Measurements from ENCODE around the gene SYAP1.
A peak's percentile ranks its signal among the peaks of the same experiment; 100 is the strongest.

SYAP1 gene, protein sequence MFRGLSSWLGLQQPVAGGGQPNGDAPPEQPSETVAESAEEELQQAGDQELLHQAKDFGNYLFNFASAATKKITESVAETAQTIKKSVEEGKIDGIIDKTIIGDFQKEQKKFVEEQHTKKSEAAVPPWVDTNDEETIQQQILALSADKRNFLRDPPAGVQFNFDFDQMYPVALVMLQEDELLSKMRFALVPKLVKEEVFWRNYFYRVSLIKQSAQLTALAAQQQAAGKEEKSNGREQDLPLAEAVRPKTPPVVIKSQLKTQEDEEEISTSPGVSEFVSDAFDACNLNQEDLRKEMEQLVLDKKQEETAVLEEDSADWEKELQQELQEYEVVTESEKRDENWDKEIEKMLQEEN

DNA sequence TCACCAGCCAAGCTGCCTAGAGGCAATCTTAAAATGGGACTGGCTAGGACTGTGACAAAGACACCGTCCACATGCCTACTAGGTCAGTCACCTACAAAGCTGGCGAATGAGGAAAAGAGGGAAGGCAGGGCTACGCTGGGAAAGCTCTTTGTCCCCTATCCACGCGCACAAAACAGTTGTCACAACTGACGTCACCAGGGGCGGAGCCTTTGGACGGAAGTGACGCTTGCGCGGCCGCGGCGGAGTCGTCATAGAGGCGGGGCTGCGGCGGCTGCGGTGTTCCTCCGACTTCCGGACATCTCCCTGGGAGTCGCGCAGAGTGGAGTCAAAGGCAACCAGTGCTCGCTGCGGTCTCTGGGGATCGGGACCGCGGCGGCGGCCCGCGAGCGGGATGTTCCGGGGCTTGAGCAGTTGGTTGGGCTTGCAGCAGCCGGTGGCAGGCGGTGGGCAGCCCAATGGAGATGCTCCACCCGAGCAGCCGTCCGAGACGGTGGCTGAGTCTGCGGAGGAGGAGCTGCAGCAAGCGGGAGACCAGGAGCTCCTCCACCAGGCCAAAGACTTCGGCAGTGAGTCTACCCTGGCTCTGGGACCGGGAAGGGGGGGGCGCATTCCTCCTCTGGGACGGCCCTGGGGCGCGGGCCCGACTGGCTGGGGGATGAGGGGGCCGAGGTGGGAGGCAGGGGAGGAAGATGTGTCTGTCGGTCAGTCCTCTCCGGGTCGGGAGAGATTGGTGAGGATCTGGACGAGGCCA lies at the start of gene SYAP1:
Gene SYAP1, plus strand, starts transcription at position 279 of the 751 bp plus-strand sequence. Its CDS starts 113 bp downstream, at position 392.
- peak within 1 kb of the TSS; percentile 93 for H2AFZ ChIP-seq (ENCODE audit: low read depth, low read length)
- peaks cover 20% of the 10 kb centered on the region for H3K4me1 ChIP-seq (ENCODE audit: insufficient read depth, low read length)
- peaks cover 4% of the 10 kb centered on the region; the same call in 1 of the 2 replicates for H3K36me3 ChIP-seq (ENCODE audit: insufficient read depth, low read length)
- peak within 1 kb of the TSS; percentile 60 to 68 for H3K4me3 ChIP-seq (ENCODE audit: low read depth in 1 of 2, low read length in 2 of 2)
- ATAC-seq (ENCODE audit: insufficient read depth, low read depth) (peak; percentile 93), DNase-seq (peak; percentile 91)
- no peak for TF ChIP-seq EZH2 (IDR thresholded peaks at IDR 0.05; ENCODE audit: borderline replicate concordance, low read depth, low read length, severe bottlenecking)
- TF ChIP-seq, protein P1, sequence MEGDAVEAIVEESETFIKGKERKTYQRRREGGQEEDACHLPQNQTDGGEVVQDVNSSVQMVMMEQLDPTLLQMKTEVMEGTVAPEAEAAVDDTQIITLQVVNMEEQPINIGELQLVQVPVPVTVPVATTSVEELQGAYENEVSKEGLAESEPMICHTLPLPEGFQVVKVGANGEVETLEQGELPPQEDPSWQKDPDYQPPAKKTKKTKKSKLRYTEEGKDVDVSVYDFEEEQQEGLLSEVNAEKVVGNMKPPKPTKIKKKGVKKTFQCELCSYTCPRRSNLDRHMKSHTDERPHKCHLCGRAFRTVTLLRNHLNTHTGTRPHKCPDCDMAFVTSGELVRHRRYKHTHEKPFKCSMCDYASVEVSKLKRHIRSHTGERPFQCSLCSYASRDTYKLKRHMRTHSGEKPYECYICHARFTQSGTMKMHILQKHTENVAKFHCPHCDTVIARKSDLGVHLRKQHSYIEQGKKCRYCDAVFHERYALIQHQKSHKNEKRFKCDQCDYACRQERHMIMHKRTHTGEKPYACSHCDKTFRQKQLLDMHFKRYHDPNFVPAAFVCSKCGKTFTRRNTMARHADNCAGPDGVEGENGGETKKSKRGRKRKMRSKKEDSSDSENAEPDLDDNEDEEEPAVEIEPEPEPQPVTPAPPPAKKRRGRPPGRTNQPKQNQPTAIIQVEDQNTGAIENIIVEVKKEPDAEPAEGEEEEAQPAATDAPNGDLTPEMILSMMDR (IDR thresholded peaks at IDR 0.05; ENCODE audit: borderline replicate concordance, extremely low read depth, low read length, poor library complexity, severe bottlenecking): no peak
- H3K9ac ChIP-seq (ENCODE audit: low read depth, low read length): peak within 1 kb of the TSS; percentile 67
- H3K27me3 ChIP-seq (ENCODE audit: insufficient read depth, low read length, poor library complexity): no peaks in the 10 kb centered on the region
- no peaks in the 10 kb centered on the region for H3K9me3 ChIP-seq (ENCODE audit: insufficient read depth, low read length, severe bottlenecking)
- no peaks in the 10 kb centered on the region for H4K20me1 ChIP-seq (ENCODE audit: insufficient read depth, low read length)
- H3K27ac ChIP-seq (ENCODE audit: low read length): peak within 1 kb of the TSS; percentile 87
- H3K4me2 ChIP-seq (ENCODE audit: insufficient read depth, low read length): peak within 1 kb of the TSS; percentile 84
- peaks cover 35% of the 10 kb centered on the region for H3K79me2 ChIP-seq (ENCODE audit: insufficient read depth, low read length)

DNA sequence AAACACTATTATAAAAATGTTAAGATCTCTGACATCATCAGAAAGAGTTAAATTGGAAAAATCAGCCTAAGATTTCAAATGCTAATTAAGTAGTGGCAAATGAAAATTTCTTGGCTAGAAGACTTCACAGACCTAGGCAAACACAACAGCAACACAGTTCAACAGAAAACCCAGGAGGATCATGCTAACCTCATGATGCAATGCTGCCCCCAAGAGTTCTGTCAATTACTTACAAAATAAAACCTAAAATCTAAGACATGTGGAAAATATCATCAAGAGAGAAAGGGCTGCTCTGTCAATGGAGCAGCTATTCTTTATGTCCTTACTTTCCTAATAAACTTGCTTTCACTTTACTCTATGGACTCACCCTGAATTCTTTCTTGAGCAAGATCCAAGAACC lies 48.4 kb upstream of the SYAP1 start:
- H2AFZ ChIP-seq (ENCODE audit: low read depth, low read length): no peak overlapping the region
- H3K79me2 ChIP-seq (ENCODE audit: insufficient read depth, low read length): no peaks in the 10 kb centered on the region
- H3K9ac ChIP-seq (ENCODE audit: low read depth, low read length): no peak overlapping the region
- no peak overlapping the region for H3K27ac ChIP-seq (ENCODE audit: low read length)
- TF ChIP-seq EZH2 (IDR thresholded peaks at IDR 0.05; ENCODE audit: borderline replicate concordance, low read depth, low read length, severe bottlenecking): no peak
- TF ChIP-seq, protein P1 (IDR thresholded peaks at IDR 0.05; ENCODE audit: borderline replicate concordance, extremely low read depth, low read length, poor library complexity, severe bottlenecking): peak; percentile 26
- no peaks in the 10 kb centered on the region for H3K4me1 ChIP-seq (ENCODE audit: insufficient read depth, low read length)
- no peaks in the 10 kb centered on the region for H4K20me1 ChIP-seq (ENCODE audit: insufficient read depth, low read length)
- no peak overlapping the region for H3K4me2 ChIP-seq (ENCODE audit: insufficient read depth, low read length)
- H3K36me3 ChIP-seq (ENCODE audit: insufficient read depth, low read length): peaks cover 10% of the 10 kb centered on the region
- ATAC-seq (ENCODE audit: insufficient read depth, low read depth) (peak; percentile 40; the same call in 1 of the 3 replicates), DNase-seq (no peak)
- H3K27me3 ChIP-seq (ENCODE audit: insufficient read depth, low read length, poor library complexity): no peaks in the 10 kb centered on the region
- H3K4me3 ChIP-seq (ENCODE audit: low read depth in 1 of 2, low read length in 2 of 2): no peak overlapping the region
- no peaks in the 10 kb centered on the region for H3K9me3 ChIP-seq (ENCODE audit: insufficient read depth, low read length, severe bottlenecking)

DNA sequence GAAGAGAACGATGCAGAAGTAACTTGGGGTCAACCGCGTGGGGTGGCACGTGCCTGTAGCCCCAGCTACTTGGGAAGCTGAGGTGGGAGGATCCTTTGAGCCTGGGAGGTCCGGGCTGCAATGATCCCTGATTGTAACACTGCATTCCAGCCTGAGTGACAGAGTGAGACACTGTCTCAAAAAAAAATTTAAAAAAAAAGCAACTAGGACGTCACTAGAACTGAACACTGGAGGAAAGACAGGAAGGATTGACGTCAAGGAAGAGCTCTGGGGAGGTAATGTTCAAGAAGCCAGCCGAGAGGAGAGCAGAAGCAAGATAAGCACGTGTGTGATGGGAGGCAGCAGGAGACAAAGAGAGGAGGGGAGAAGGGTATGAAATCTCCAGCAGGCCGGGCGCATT lies 40.7 kb upstream of the SYAP1 start:
- Histone ChIP-seq H3K79me2 (ENCODE audit: insufficient read depth, low read length) (no peaks in the 10 kb centered on the region), H3K27me3 (ENCODE audit: insufficient read depth, low read length, poor library complexity) (no peaks in the 10 kb centered on the region), H3K27ac (ENCODE audit: low read length) (no peak overlapping the region), H3K36me3 (ENCODE audit: insufficient read depth, low read length) (peaks cover 31% of the 10 kb centered on the region; the same call in 1 of the 2 replicates), H3K9me3 (ENCODE audit: insufficient read depth, low read length, severe bottlenecking) (no peaks in the 10 kb centered on the region), H3K9ac (ENCODE audit: low read depth, low read length) (no peak overlapping the region), H3K4me1 (ENCODE audit: insufficient read depth, low read length) (no peaks in the 10 kb centered on the region), H2AFZ (ENCODE audit: low read depth, low read length) (no peak overlapping the region), H4K20me1 (ENCODE audit: insufficient read depth, low read length) (no peaks in the 10 kb centered on the region), H3K4me2 (ENCODE audit: insufficient read depth, low read length) (no peak overlapping the region), H3K4me3 (ENCODE audit: low read depth in 1 of 2, low read length in 2 of 2) (no peak overlapping the region)
- ATAC-seq (ENCODE audit: insufficient read depth, low read depth): no peak
- TF ChIP-seq, protein P1 (IDR thresholded peaks at IDR 0.05; ENCODE audit: borderline replicate concordance, extremely low read depth, low read length, poor library complexity, severe bottlenecking): no peak
- TF ChIP-seq EZH2 (IDR thresholded peaks at IDR 0.05; ENCODE audit: borderline replicate concordance, low read depth, low read length, severe bottlenecking): no peak
- no peak for DNase-seq
